ENCODE results near the gene NID1.

GRCh38 chr1:235997931-235998330 is 67.0 kb downstream of the NID1 start:
- TF ChIP-seq CTCF (IDR thresholded peaks at IDR 0.05) (no peak), EZH2 (IDR thresholded peaks at IDR 0.05) (no peak)
